ENCODE results near the gene SAMD9.
"Not testable (repeated sequence)": the region's sequence is repeated elsewhere in the genome, so short reads cannot be mapped to it uniquely, and the experiment has no call there.

- TF ChIP-seq CTCF, EZH2phosphoT487, EZH2 (IDR thresholded peaks at IDR 0.05): not testable (repeated sequence)
Observed at GRCh38 chr7:93126954-93127353, 9.2 kb upstream of the SAMD9 start.
